Peyer's patch (tissue), 4 donors: ENCODE data around the gene APOBEC4. TPM values are rescaled to one million over a fixed set of nuclear protein-coding genes. Genes with fewer than 3 reads are reported as not detected.

Experiments used
- DNase-seq, 3 donors: peaks; one replicate each; pipeline ENCODE4 v3.0.0-alpha.2; 2017 to 2019
- H3K27ac ChIP-seq, 4 donors: fragments of 200-600 bp; sonication (generic); one replicate each; pipeline ENCODE4 v1.5.1; 2016 to 2019
- H3K27me3 ChIP-seq, 2 donors: fragments of 200-600 bp; sonication (generic); one replicate each; pipeline ENCODE4 v1.5.1; 2019
- H3K36me3 ChIP-seq, 3 donors: fragments of 200-600 bp; sonication (generic); one replicate each; pipeline ENCODE4 v1.5.1; 2016 to 2019
- H3K4me1 ChIP-seq, 4 donors: fragments of 200-600 bp; sonication (generic); one replicate each; pipeline ENCODE4 v1.5.1; 2016 to 2019
- H3K4me3 ChIP-seq, 4 donors: fragments of 200-600 bp; sonication (generic); 1 replicate in 3 of 4; 2 replicates in 1 of 4; pipeline ENCODE4 v1.5.1; 2016 to 2019; ENCODE audit warnings: mild to moderate bottlenecking in 1 of 4
- H3K9me3 ChIP-seq, 4 donors: fragments of 200-600 bp; sonication (generic); one replicate each; pipeline ENCODE4 v1.5.1; 2016 to 2019; ENCODE audit warnings: mild to moderate bottlenecking in 1 of 4
- POLR2A ChIP-seq, 2 donors: fragments of 450-650 bp; IDR thresholded peaks; one replicate each; pipeline ENCODE4 v1.5.1; 2017; ENCODE audit warnings: antibody characterized with exemption in 2 of 2, mild to moderate bottlenecking in 2 of 2, moderate library complexity in 2 of 2
- total RNA-seq, 4 donors: library from RNA; depleted of rRNA; stranded (reverse); fragments of >200 nt; gene quantifications; one replicate each; pipeline ENCODE4 v1.1.0, GENCODE V29; 2016
- TF ChIP-seq, protein P1 (sequence below), 6 experiments: fragments of 450-650 bp in 4 of 6; fragments of 200-600 bp in 2 of 6; sonication (generic) in 1 of 6; IDR thresholded peaks; one replicate each; pipeline ENCODE4 v1.5.1; 2017 to 2019; ENCODE audit warnings: antibody characterized with exemption in 6 of 6, mild to moderate bottlenecking in 3 of 6, moderate library complexity in 1 of 6

Gene APOBEC4, protein sequence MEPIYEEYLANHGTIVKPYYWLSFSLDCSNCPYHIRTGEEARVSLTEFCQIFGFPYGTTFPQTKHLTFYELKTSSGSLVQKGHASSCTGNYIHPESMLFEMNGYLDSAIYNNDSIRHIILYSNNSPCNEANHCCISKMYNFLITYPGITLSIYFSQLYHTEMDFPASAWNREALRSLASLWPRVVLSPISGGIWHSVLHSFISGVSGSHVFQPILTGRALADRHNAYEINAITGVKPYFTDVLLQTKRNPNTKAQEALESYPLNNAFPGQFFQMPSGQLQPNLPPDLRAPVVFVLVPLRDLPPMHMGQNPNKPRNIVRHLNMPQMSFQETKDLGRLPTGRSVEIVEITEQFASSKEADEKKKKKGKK
- under 1 TPM in 1 of 4 donors, not detected in 3; 0.85 TPM for total RNA-seq

GRCh38 chr1:183652547-183653461 is at the start of gene APOBEC4:
Gene APOBEC4 (minus strand): TSS chr1:183653316. CDS start chr1:183648781, 4,535 bp downstream.
- DNase-seq, result peak in 2 of 3 donors; percentile 63 to 64
- H3K9me3 ChIP-seq, result no peaks in the 10 kb centered on the region
- H3K4me1 ChIP-seq, result peaks cover 0 to 32% (median 3%) of the 10 kb centered on the region in 4 donors
- H3K36me3 ChIP-seq, result no peaks in the 10 kb centered on the region
- TF ChIP-seq, protein P1, sequence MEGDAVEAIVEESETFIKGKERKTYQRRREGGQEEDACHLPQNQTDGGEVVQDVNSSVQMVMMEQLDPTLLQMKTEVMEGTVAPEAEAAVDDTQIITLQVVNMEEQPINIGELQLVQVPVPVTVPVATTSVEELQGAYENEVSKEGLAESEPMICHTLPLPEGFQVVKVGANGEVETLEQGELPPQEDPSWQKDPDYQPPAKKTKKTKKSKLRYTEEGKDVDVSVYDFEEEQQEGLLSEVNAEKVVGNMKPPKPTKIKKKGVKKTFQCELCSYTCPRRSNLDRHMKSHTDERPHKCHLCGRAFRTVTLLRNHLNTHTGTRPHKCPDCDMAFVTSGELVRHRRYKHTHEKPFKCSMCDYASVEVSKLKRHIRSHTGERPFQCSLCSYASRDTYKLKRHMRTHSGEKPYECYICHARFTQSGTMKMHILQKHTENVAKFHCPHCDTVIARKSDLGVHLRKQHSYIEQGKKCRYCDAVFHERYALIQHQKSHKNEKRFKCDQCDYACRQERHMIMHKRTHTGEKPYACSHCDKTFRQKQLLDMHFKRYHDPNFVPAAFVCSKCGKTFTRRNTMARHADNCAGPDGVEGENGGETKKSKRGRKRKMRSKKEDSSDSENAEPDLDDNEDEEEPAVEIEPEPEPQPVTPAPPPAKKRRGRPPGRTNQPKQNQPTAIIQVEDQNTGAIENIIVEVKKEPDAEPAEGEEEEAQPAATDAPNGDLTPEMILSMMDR (IDR thresholded peaks at IDR 0.05), result no peak
- H3K4me3 ChIP-seq, result peak within 1 kb of the TSS in 1 of 4 donors; percentile 19
- no peaks in the 10 kb centered on the region for H3K27me3 ChIP-seq
- peak within 1 kb of the TSS in 3 of 4 donors; percentile 52 to 84 (median 63) for H3K27ac ChIP-seq

GRCh38 chr1:183702813-183703198 is 49.7 kb upstream of the APOBEC4 start:
- Histone ChIP-seq H3K9me3 (no peaks in the 10 kb centered on the region), H3K4me1 (no peaks in the 10 kb centered on the region), H3K36me3 (no peaks in the 10 kb centered on the region), H3K27me3 (no peaks in the 10 kb centered on the region), H3K27ac (no peak overlapping the region), H3K4me3 (no peak overlapping the region)
- no peak for DNase-seq
- TF ChIP-seq, protein P1 (IDR thresholded peaks at IDR 0.05), result no peak
- no peak for TF ChIP-seq POLR2A (IDR thresholded peaks at IDR 0.05)

- Histone ChIP-seq H3K27ac (no peak overlapping the region), H3K4me1 (no peaks in the 10 kb centered on the region), H3K4me3 (no peak overlapping the region), H3K27me3 (no peaks in the 10 kb centered on the region), H3K9me3 (no peaks in the 10 kb centered on the region), H3K36me3 (no peaks in the 10 kb centered on the region)
- DNase-seq, result no peak
- TF ChIP-seq POLR2A (IDR thresholded peaks at IDR 0.05), result no peak
- TF ChIP-seq, protein P1 (IDR thresholded peaks at IDR 0.05), result no peak
Observed at GRCh38 chr1:183702087-183702812, 49.1 kb upstream of the APOBEC4 start.

DNA sequence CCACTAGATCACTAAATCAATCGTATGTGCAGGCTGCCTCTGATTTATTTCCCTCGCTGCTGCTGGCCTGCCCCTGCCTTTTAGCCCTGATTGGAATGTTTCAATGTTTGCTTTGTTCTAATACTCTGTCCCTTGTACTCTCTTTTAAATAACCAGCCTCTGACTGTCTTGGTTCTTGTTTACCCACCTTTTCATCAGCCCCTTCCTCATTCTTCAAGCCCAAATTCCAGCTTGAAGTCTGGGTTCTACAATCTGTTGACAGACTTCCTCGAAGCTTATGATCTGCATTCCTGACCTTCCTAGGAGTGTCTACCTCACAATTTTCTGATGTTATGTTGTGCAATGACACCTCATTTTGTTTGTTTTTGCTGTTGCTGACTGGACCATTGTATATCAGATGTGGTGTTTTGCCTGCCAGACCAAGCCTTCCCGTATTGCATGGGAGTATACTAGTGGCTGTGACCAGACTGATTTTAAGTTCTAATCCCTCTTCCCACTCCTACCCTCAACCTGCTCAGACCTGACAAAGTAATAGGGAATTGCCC is 46.6 kb upstream of the APOBEC4 start:
- TF ChIP-seq POLR2A (IDR thresholded peaks at IDR 0.05), result no peak
- TF ChIP-seq, protein P1 (IDR thresholded peaks at IDR 0.05), result no peak
- no peak for DNase-seq
- no peaks in the 10 kb centered on the region for H3K36me3 ChIP-seq
- no peak overlapping the region for H3K27ac ChIP-seq
- H3K4me3 ChIP-seq, result no peak overlapping the region
- H3K9me3 ChIP-seq, result no peaks in the 10 kb centered on the region
- H3K4me1 ChIP-seq, result no peaks in the 10 kb centered on the region
- no peaks in the 10 kb centered on the region for H3K27me3 ChIP-seq
